NB4 (cell line): Measurements from ENCODE around the gene CSPG4.

Experiments used
- POLR2A ChIP-seq: IDR thresholded peaks from 2 replicates; pipeline ENCODE4 v1.6.1; 2011; ENCODE audit warnings: mild to moderate bottlenecking; ENCODE audit not compliant: insufficient read length; ENCODE audit errors: extremely low read depth
- TF ChIP-seq, protein P1 (sequence below): IDR thresholded peaks from 2 replicates; pipeline ENCODE4 v1.6.1; 2011; ENCODE audit warnings: low read depth, low read length
- TF ChIP-seq, protein P2 (sequence below): IDR thresholded peaks from one replicate; pipeline ENCODE4 v1.5.1; 2012; ENCODE audit warnings: low read depth, low read length

DNA sequence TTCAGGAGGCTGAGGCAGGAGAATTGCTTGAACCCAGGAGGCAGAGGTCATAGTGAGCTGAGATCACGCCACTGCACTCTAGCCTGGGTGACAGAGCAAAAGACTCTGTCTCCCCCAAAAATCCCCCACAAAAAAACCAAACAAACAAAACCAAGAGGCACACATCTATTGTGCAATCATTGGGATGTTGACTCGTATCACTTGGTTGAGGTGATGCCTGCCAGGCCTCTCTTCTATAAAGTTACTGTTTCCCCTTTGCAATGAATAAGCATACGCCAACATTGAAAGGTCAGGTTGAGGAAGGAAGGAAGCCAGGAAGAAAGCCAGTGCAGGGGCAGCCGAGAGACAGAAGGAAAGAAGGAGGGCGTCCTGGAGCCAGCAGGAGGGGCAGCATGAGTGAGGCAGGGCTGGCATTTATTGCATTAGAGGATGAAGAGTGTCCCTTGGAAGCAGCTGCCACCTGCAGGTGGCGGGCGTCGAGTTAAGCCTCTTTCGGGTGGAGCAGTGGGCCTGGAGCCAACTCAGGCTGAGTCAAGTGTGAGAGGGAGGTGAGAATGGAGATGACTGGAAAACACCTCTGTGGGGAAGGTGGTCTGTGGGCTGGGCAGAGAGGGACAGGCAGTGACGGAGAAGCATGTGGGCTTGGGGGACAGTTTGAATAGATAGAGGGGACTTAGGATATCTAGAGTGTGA lies 8.3 kb upstream of the CSPG4 start:
- TF ChIP-seq, protein P1, sequence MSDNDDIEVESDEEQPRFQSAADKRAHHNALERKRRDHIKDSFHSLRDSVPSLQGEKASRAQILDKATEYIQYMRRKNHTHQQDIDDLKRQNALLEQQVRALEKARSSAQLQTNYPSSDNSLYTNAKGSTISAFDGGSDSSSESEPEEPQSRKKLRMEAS, result no peak
- TF ChIP-seq POLR2A, result no peak
- TF ChIP-seq, protein P2, sequence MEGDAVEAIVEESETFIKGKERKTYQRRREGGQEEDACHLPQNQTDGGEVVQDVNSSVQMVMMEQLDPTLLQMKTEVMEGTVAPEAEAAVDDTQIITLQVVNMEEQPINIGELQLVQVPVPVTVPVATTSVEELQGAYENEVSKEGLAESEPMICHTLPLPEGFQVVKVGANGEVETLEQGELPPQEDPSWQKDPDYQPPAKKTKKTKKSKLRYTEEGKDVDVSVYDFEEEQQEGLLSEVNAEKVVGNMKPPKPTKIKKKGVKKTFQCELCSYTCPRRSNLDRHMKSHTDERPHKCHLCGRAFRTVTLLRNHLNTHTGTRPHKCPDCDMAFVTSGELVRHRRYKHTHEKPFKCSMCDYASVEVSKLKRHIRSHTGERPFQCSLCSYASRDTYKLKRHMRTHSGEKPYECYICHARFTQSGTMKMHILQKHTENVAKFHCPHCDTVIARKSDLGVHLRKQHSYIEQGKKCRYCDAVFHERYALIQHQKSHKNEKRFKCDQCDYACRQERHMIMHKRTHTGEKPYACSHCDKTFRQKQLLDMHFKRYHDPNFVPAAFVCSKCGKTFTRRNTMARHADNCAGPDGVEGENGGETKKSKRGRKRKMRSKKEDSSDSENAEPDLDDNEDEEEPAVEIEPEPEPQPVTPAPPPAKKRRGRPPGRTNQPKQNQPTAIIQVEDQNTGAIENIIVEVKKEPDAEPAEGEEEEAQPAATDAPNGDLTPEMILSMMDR, result peak; percentile 23
